Brain microvascular endothelial cell (primary cell): ENCODE data around the gene ABCG1.
A peak's percentile ranks its signal among the peaks of the same experiment; 100 is the strongest.

Source experiments
- DNase-seq: peaks from one replicate; pipeline ENCODE4 v3.0.0-alpha.2; 2020
- H3K27ac ChIP-seq: fragments of 250-450 bp; sonication (Bioruptor Pico); 2 replicates; pipeline ENCODE4 v1.5.1; 2020; ENCODE audit warnings: mild to moderate bottlenecking, moderate library complexity
- H3K27me3 ChIP-seq: fragments of 250-450 bp; sonication (Bioruptor Pico); replicated peaks from 2 replicates; pipeline ENCODE4 v1.5.1; 2020; ENCODE audit warnings: mild to moderate bottlenecking
- H3K36me3 ChIP-seq: fragments of 250-450 bp; sonication (Bioruptor Pico); replicated peaks from 2 replicates; pipeline ENCODE4 v1.5.1; 2020; ENCODE audit warnings: mild to moderate bottlenecking
- H3K4me3 ChIP-seq: 2 replicates; pipeline ENCODE4 v1.5.1; 2011; ENCODE audit warnings: low read depth, mild to moderate bottlenecking, control low read depth, low read length, moderate library complexity
- CTCF ChIP-seq: IDR thresholded peaks from 2 replicates; pipeline ENCODE4 v1.5.1; 2011; ENCODE audit warnings: low read depth, mild to moderate bottlenecking, moderate library complexity, low read length, control low read depth, inconsistent platforms; ENCODE audit errors: missing control alignments
- in situ Hi-C: cut with HindIII; loops from 2 replicates; pipeline ENCODE4 v1.10.0; 2017; ENCODE audit warnings: low sequenced_read_pairs, low pct_ligation_motif_present

The ABCG1 gene

GRCh38 chr21:42307106-42307505 is 88.2 kb downstream of the ABCG1 start:
- H3K27me3 ChIP-seq = no peaks in the 10 kb centered on the region

GRCh38 chr21:42308161-42308913 is 89.4 kb downstream of the ABCG1 start:
- Histone ChIP-seq H3K36me3 (no peaks in the 10 kb centered on the region), H3K27me3 (no peaks in the 10 kb centered on the region), H3K4me3 (no peak overlapping the region), H3K27ac (no peak overlapping the region)
- no peak for TF ChIP-seq CTCF
- in situ Hi-C loops = no loop called here
- DNase-seq = no peak

More at GRCh38 chr21:42307106-42307505, 88.2 kb downstream of the ABCG1 start:
- no peak for TF ChIP-seq CTCF
- in situ Hi-C loops = no loop called here
- no peak for DNase-seq
- no peak overlapping the region for H3K27ac ChIP-seq
- H3K4me3 ChIP-seq = no peak overlapping the region
- H3K36me3 ChIP-seq = no peaks in the 10 kb centered on the region

GRCh38 chr21:42308914-42309752 is 90.2 kb downstream of the ABCG1 start:
- no peak overlapping the region for H3K27ac ChIP-seq
- TF ChIP-seq CTCF = no peak
- H3K36me3 ChIP-seq = no peaks in the 10 kb centered on the region
- DNase-seq = no peak
- in situ Hi-C loops = no loop called here
- no peaks in the 10 kb centered on the region for H3K27me3 ChIP-seq
- no peak overlapping the region for H3K4me3 ChIP-seq

- in situ Hi-C loops = no loop called here
- no peak overlapping the region for H3K27ac ChIP-seq
- TF ChIP-seq CTCF = peak; percentile 81
- H3K4me3 ChIP-seq = no peak overlapping the region
- no peaks in the 10 kb centered on the region for H3K27me3 ChIP-seq
- H3K36me3 ChIP-seq = no peaks in the 10 kb centered on the region
- DNase-seq = peak; percentile 18
Measured at GRCh38 chr21:42309753-42310213, 90.8 kb downstream of the ABCG1 start.

- Histone ChIP-seq H3K4me3 (no peak overlapping the region), H3K27ac (no peak overlapping the region), H3K27me3 (no peaks in the 10 kb centered on the region), H3K36me3 (no peaks in the 10 kb centered on the region)
- TF ChIP-seq CTCF = no peak
- DNase-seq = no peak
- in situ Hi-C loops = no loop called here
Measured at GRCh38 chr21:42310411-42311001, 91.6 kb downstream of the ABCG1 start.
